ENCODE data around the gene RAD9A. TPM values are rescaled to one million over a fixed set of nuclear protein-coding genes. Genes with fewer than 3 reads are reported as not detected.

RAD9A gene
- total RNA-seq, 1 experiment from 2014 or later: 20.9 TPM

DNA sequence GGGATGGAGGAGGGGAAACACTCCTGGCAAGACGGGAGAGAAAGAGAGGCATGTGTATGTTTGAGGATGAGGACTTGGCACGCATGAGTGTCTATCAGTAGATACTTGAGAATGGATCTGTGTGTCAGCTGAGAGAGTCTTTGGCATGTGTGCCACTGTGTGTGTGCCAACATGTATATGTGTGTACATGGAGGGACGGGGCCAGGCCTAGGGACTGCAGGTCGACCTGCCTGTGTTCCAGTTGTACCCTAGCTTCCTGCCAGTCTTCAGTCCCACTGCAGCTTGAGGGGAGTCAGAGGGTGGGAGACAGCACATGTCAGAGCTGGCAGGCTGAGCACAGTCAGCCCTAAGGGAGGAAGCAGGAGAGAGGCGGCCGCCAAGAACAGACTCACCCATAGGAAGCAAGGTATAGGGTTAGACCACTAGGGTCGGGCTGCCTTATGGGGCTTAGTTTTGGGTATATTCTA, 24.0 kb upstream of the RAD9A start:
- Histone ChIP-seq H3K14ac (ENCODE audit: insufficient read depth, low read length) (no peak overlapping the region), H3K4me1 (ENCODE audit: insufficient read depth, low read length) (peaks cover 7% of the 10 kb centered on the region; the same call in 1 of the 2 replicates), H2AFZ (ENCODE audit: low read length) (no peak overlapping the region), H2BK15ac (ENCODE audit: low read depth, low read length) (no peak overlapping the region), H3K4me2 (ENCODE audit: insufficient read depth, insufficient read length, low read length) (no peak overlapping the region), H3K27me3 (ENCODE audit: insufficient read depth, low read length) (no peaks in the 10 kb centered on the region; the same call in 1 of the 2 replicates), H3K79me1 (ENCODE audit: insufficient read depth, low read depth, low read length, poor library complexity, severe bottlenecking) (no peaks in the 10 kb centered on the region), H3K79me2 (ENCODE audit: insufficient read depth, low read length) (no peaks in the 10 kb centered on the region), H4K20me1 (ENCODE audit: control insufficient read depth, insufficient read depth, insufficient read length) (peaks cover 3% of the 10 kb centered on the region), H2BK20ac (ENCODE audit: low read depth, low read length, poor library complexity, severe bottlenecking) (no peak overlapping the region), H3K23ac (ENCODE audit: insufficient read length, low read depth, low read length) (no peak overlapping the region), H4K5ac (ENCODE audit: insufficient read length, low read depth, low read length) (no peak overlapping the region), H2AK5ac (ENCODE audit: insufficient read length, low read length) (no peak overlapping the region), H3K56ac (ENCODE audit: insufficient read length, low read depth, low read length) (no peak overlapping the region), H3K4ac (ENCODE audit: low read depth, low read length) (no peak overlapping the region), H3K18ac (ENCODE audit: insufficient read length, low read depth, low read length) (no peak overlapping the region), H3K23me2 (ENCODE audit: insufficient read length, low read depth, low read length, poor library complexity, severe bottlenecking) (peaks cover 11% of the 10 kb centered on the region), H2BK5ac (ENCODE audit: insufficient read length, low read length) (no peak overlapping the region), H3K9me3 (ENCODE audit: control insufficient read depth, low read depth, low read length) (no peaks in the 10 kb centered on the region), H3T11ph (ENCODE audit: low read length) (no peak overlapping the region), H2BK12ac (ENCODE audit: insufficient read length, low read depth, low read length) (no peak overlapping the region), H4K91ac (ENCODE audit: insufficient read length, low read depth, low read length) (no peak overlapping the region), H2BK120ac (ENCODE audit: low read depth, low read length, poor library complexity, severe bottlenecking) (no peak overlapping the region), H4K8ac (replicated peaks; ENCODE audit: insufficient read length, low read depth, low read length) (no peak overlapping the region), H3K27ac (ENCODE audit: insufficient read length, low read depth, low read length) (no peak overlapping the region), H3K9ac (ENCODE audit: extremely low read depth, insufficient read length, low read length) (no peak overlapping the region)
- Mint-ChIP-seq H3K9me3 (no peaks in the 10 kb centered on the region), H3K4me1 (peaks cover 34 to 36% of the 10 kb centered on the region in 2 experiments), H3K27me3 (ENCODE audit: low read depth) (peaks cover 69% of the 10 kb centered on the region), H3K4me3 (no peak overlapping the region), H3K27ac (no peak overlapping the region), H3K36me3 (ENCODE audit: insufficient read depth in 1 of 3, low read depth in 3 of 3) (no peaks in the 10 kb centered on the region; a peak in 1 of 7 replicates)
- no peak for DNase-seq
- no CpG with 5 or more reads among the region's 7 CpGs for WGBS (ENCODE audit: extremely low coverage, insufficient read length, low lambda C conversion rate)
- no peak for TF ChIP-seq CTCF (conservative IDR thresholded peaks at IDR 0.05)

Measured in H9 (cell line).